Lung (tissue), 12 donors: ENCODE measurements around the gene OR11H6. TPM values are rescaled to one million over a fixed set of nuclear protein-coding genes. Genes with fewer than 3 reads are reported as not detected.

Experiments
- ATAC-seq: fragments of 200-7000 bp; cut with Tn5 transposase; one replicate; pipeline ENCODE4 v1.9.1; 2020; ENCODE audit warnings: moderate number of reproducible peaks; ENCODE audit not compliant: insufficient read depth, low FRiP score
- DNase-seq, 3 donors: peaks; one replicate each; pipeline ENCODE4 v3.0.0-alpha.2; 2013 to 2017
- H3K27ac ChIP-seq, 2 donors: one replicate each; pipeline ENCODE4 v1.5.1; 2013; ENCODE audit warnings: mild to moderate bottlenecking in 2 of 2, moderate library complexity in 2 of 2, control low read depth in 1 of 2, inconsistent platforms in 1 of 2, low read depth in 1 of 2, low read length in 1 of 2
- H3K27me3 ChIP-seq, 3 donors: one replicate each; pipeline ENCODE4 v1.5.1; 2013; ENCODE audit warnings: low read length in 2 of 3; ENCODE audit not compliant: control insufficient read depth in 3 of 3, insufficient read depth in 3 of 3
- H3K36me3 ChIP-seq, 4 donors: one replicate each; pipeline ENCODE4 v1.5.1; 2013; ENCODE audit warnings: low read length in 4 of 4, mild to moderate bottlenecking in 1 of 4, moderate library complexity in 1 of 4; ENCODE audit not compliant: control insufficient read depth in 4 of 4, insufficient read depth in 4 of 4
- H3K4me1 ChIP-seq, 5 donors: one replicate each; pipeline ENCODE4 v1.5.1; 2013; ENCODE audit warnings: low read length in 5 of 5, mild to moderate bottlenecking in 2 of 5, moderate library complexity in 1 of 5; ENCODE audit not compliant: control insufficient read depth in 5 of 5, insufficient read depth in 5 of 5
- H3K4me3 ChIP-seq: one replicate; pipeline ENCODE4 v1.5.1; 2013; ENCODE audit warnings: mild to moderate bottlenecking, control low read depth, moderate library complexity
- H3K9ac ChIP-seq, 2 donors: one replicate each; pipeline ENCODE4 v1.5.1; 2013; ENCODE audit warnings: low read length in 2 of 2, control low read depth in 1 of 2; ENCODE audit not compliant: insufficient read depth in 1 of 2
- H3K9me3 ChIP-seq, 4 donors: one replicate each; pipeline ENCODE4 v1.5.1; 2013; ENCODE audit warnings: low read length in 3 of 4, mild to moderate bottlenecking in 1 of 4, moderate library complexity in 1 of 4; ENCODE audit not compliant: control insufficient read depth in 4 of 4, insufficient read depth in 3 of 4
- WGBS, 2 donors: extraction: QIAGEN DNeasy Blood & Tissue Kit; methylation state at CpG; one replicate each; pipeline ENCODE4 v1.1.7; 2013; 5-methylcytosine and 5-hydroxymethylcytosine counted together
- polyA plus RNA-seq, 2 donors: library from polyadenylated mRNA; stranded (reverse); fragments of 200-250 nt; gene quantifications; one replicate each; pipeline ENCODE4 v1.2.1, GENCODE V29; 2013
- total RNA-seq, 2 donors: library from RNA; depleted of rRNA in 1 of 2; stranded (reverse); fragments of >200 nt in 1 of 2; gene quantifications; one replicate each; pipeline ENCODE4 v1.2.1, GENCODE V29; 2014 to 2021
- TF ChIP-seq, protein P1 (sequence below): IDR thresholded peaks from 2 replicates; pipeline ENCODE4 v1.5.1; 2012; ENCODE audit warnings: mild to moderate bottlenecking; ENCODE audit errors: control extremely low read depth, extremely low read depth
- donor health status: control.
- donor health status: control.
- donor health status: Bipolar disorder and iron deficiency.
- donor health status: healthy.
- donor health status: DM: yes; HTN: yes; CAD: no.

Gene OR11H6
- total and polyA plus RNA-seq, 4 donors: not detected

DNA sequence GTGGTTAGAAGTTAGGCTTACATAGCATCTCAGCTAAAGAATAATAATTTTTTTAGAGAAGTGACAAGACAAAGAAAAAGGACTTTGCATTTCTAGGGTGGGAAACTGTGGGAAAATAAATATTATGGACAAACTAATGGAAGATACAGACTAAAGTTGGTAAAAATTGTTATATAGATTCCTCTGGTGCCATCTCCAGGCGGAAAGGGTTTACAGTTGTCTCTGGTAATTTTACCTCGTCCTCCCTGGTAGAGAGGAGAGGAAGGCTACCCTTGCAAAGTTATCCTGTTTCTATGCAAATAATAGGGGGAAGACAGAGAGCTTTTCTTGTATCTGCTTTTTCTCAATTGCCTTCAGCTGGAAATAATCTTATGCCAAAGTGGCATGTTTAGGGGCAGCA lies 27.6 kb upstream of the OR11H6 start:
- no peak for ATAC-seq
- H3K36me3 ChIP-seq: no peaks in the 10 kb centered on the region
- no peak overlapping the region for H3K27ac ChIP-seq
- DNase-seq: no peak
- H3K27me3 ChIP-seq: no peaks in the 10 kb centered on the region
- 26 to 29% methylated on average over 2 of the region's 2 CpGs for WGBS, 2 donors
- TF ChIP-seq, protein P1, sequence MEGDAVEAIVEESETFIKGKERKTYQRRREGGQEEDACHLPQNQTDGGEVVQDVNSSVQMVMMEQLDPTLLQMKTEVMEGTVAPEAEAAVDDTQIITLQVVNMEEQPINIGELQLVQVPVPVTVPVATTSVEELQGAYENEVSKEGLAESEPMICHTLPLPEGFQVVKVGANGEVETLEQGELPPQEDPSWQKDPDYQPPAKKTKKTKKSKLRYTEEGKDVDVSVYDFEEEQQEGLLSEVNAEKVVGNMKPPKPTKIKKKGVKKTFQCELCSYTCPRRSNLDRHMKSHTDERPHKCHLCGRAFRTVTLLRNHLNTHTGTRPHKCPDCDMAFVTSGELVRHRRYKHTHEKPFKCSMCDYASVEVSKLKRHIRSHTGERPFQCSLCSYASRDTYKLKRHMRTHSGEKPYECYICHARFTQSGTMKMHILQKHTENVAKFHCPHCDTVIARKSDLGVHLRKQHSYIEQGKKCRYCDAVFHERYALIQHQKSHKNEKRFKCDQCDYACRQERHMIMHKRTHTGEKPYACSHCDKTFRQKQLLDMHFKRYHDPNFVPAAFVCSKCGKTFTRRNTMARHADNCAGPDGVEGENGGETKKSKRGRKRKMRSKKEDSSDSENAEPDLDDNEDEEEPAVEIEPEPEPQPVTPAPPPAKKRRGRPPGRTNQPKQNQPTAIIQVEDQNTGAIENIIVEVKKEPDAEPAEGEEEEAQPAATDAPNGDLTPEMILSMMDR: no peak
- no peak overlapping the region for H3K4me3 ChIP-seq
- no peak overlapping the region for H3K9ac ChIP-seq
- peaks cover 0 to 2% (median 0%) of the 10 kb centered on the region in 4 donors for H3K9me3 ChIP-seq
- no peaks in the 10 kb centered on the region for H3K4me1 ChIP-seq

DNA sequence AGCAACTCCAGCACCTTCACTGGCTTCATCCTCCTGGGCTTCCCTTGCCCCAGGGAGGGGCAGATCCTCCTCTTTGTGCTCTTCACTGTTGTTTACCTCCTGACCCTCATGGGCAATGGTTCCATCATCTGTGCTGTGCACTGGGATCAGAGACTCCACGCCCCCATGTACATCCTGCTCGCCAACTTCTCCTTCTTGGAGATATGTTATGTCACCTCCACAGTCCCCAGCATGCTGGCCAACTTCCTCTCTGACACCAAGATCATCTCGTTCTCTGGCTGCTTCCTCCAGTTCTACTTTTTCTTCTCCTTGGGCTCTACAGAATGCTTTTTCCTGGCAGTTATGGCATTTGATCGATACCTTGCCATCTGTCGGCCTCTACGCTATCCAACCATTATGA lies 26.1 kb upstream of the OR11H6 start:
- H3K36me3 ChIP-seq: no peaks in the 10 kb centered on the region
- H3K4me3 ChIP-seq: no peak overlapping the region
- H3K27ac ChIP-seq: no peak overlapping the region
- H3K9me3 ChIP-seq: peaks cover 0 to 6% (median 0%) of the 10 kb centered on the region in 4 donors
- H3K4me1 ChIP-seq: no peaks in the 10 kb centered on the region
- 60 to 66% methylated on average over 6 of the region's 6 CpGs for WGBS, 2 donors
- H3K27me3 ChIP-seq: no peaks in the 10 kb centered on the region
- H3K9ac ChIP-seq: no peak overlapping the region
- ATAC-seq (no peak), DNase-seq (no peak)
- TF ChIP-seq, protein P1: no peak

DNA sequence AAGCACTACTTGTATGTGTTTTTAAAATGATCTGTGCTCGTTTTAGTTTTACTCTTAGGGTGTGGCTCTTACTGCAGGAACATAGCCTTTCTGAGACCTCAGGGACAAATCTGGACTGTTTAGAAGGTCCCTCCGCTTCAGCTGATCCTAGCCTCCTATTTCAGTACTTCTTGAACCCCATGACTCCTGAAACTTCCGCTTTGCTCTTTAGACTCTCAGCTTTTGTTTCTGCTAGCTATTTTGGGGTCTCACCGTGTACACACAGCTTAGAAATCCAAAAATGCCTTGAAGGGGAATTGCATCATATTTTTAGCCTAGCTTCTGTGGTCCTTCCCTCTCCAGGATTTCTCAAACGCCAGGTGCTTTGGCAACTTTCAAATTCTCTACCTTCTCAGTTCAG lies 24.5 kb upstream of the OR11H6 start:
- Histone ChIP-seq H3K36me3 (no peaks in the 10 kb centered on the region), H3K4me3 (no peak overlapping the region), H3K27ac (no peak overlapping the region), H3K27me3 (no peaks in the 10 kb centered on the region), H3K9me3 (peaks cover 0 to 6% (median 0%) of the 10 kb centered on the region in 4 donors), H3K9ac (no peak overlapping the region), H3K4me1 (no peaks in the 10 kb centered on the region)
- DNase-seq (no peak), ATAC-seq (no peak)
- TF ChIP-seq, protein P1: no peak
- 62 to 72% methylated on average over 5 of the region's 5 CpGs for WGBS, 2 donors

DNA sequence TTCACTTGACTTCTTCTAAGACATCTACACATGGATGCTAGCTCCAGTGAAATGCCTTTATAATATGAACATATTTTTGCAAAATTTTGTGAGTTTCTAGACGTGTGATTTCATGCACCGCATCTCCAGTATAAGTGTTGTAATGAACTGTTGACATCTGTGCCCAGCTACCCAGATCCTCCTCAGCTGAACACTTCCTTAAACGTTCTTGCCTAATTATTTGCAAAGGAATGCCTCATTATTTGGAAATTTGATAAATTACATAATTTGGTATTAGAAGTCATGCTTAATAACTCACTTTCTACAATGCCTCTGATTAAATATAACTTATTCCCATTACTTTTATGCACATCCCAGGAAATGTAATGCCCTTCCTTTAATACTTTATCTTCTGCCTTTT lies 18.8 kb upstream of the OR11H6 start:
- ATAC-seq (no peak), DNase-seq (no peak)
- TF ChIP-seq, protein P1: no peak
- Histone ChIP-seq H3K9me3 (peaks cover 0 to 17% (median 1%) of the 10 kb centered on the region in 4 donors), H3K9ac (no peak overlapping the region), H3K4me3 (no peak overlapping the region), H3K36me3 (no peaks in the 10 kb centered on the region), H3K27me3 (no peaks in the 10 kb centered on the region), H3K27ac (no peak overlapping the region), H3K4me1 (no peaks in the 10 kb centered on the region)
- WGBS, 2 donors: 30 to 40% methylated on average over 3 of the region's 3 CpGs
